ENCODE measurements around the gene AHCYL2. TPM values are rescaled to one million over a fixed set of nuclear protein-coding genes. Genes with fewer than 3 reads are reported as not detected.

The AHCYL2 gene
- total and polyA plus RNA-seq, 2 of the 8 experiments (the other 6 are each of a cell fraction or from before 2014, with no cell fraction given): 20.7 to 25.4 TPM

GRCh38 chr7:129264534-129264933 is 39.7 kb downstream of the AHCYL2 start (continued):
- TF ChIP-seq CHD7 (IDR thresholded peaks at IDR 0.05; ENCODE audit: insufficient replicate concordance, low read length) (no peak), CBX8 (IDR thresholded peaks at IDR 0.05; ENCODE audit: borderline replicate concordance, low read depth, low read length) (no peak), POU5F1 (IDR thresholded peaks at IDR 0.05; ENCODE audit: low read depth, low read length) (no peak), SRF (IDR thresholded peaks at IDR 0.05; ENCODE audit: low read depth, low read length) (no peak), ATF2 (IDR thresholded peaks at IDR 0.05; ENCODE audit: low read length) (no peak), NRF1 (IDR thresholded peaks at IDR 0.05; ENCODE audit: low read depth, low read length) (no peak)
